C4-2B (cell line): ENCODE measurements around the gene ANKRD40CL.

Experiments used
- CTCF ChIP-seq: fragments of 450-650 bp; conservative IDR thresholded peaks from 2 replicates; pipeline ENCODE4 v1.5.1; 2017; ENCODE audit warnings: mild to moderate bottlenecking
- ZFX ChIP-seq: fragments of 450-650 bp; IDR thresholded peaks from 2 replicates; pipeline ENCODE4 v1.6.1; 2017

GRCh38 chr17:50808413-50808812, 41.1 kb upstream of the ANKRD40CL start:
- no peak for TF ChIP-seq CTCF
- no peak for TF ChIP-seq ZFX
